WERI-Rb-1 (cell line): Measurements from ENCODE around the gene CABP7.

Experiments used
- DNase-seq: peaks from one replicate; pipeline ENCODE4 v3.0.0-alpha.2; 2020
- H3K27ac ChIP-seq: fragments of 250-450 bp; sonication (Bioruptor Pico); 2 replicates; pipeline ENCODE4 v1.5.1; 2020; ENCODE audit warnings: mild to moderate bottlenecking, moderate library complexity
- H3K27me3 ChIP-seq: fragments of 250-450 bp; sonication (Bioruptor Pico); 2 replicates; pipeline ENCODE4 v1.5.1; 2021; ENCODE audit warnings: mild to moderate bottlenecking, low read depth, moderate library complexity; ENCODE audit not compliant: insufficient read depth, severe bottlenecking
- H3K36me3 ChIP-seq: fragments of 250-450 bp; sonication (Bioruptor Pico); 2 replicates; pipeline ENCODE4 v1.5.1; 2020; ENCODE audit warnings: mild to moderate bottlenecking, moderate library complexity
- H3K4me3 ChIP-seq: 2 replicates; pipeline ENCODE4 v1.5.1; 2011; ENCODE audit warnings: low read depth, mild to moderate bottlenecking, control low read depth, low read length
- H3K9me3 ChIP-seq: fragments of 250-450 bp; sonication (Bioruptor Pico); 2 replicates; pipeline ENCODE4 v1.5.1; 2021; ENCODE audit warnings: mild to moderate bottlenecking, moderate library complexity; ENCODE audit not compliant: severe bottlenecking
- TF ChIP-seq, protein P1 (sequence below): IDR thresholded peaks from 2 replicates; pipeline ENCODE4 v1.5.1; 2011; ENCODE audit warnings: low read depth, mild to moderate bottlenecking, control low read depth, inconsistent platforms, low read length

Gene CABP7

DNA sequence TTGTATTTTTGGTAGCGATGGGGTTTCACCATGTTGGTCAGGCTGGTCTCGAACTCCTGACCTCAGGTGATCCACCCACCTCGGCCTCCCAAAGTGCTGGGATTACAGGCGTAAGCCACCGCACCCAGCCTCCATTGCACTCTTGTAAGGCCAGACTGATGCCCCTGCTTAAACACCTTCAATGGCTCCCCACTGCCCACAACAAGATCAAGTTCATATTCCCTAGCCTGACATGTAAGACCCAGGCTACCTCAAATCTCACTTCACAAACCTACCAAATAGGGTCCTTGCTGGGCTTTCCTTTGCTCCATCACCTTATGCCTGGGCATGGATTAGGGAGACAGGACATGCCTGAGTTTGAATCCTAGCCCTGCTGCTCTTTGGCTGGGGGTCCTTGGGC lies 60.4 kb downstream of the CABP7 start:
- no peak for DNase-seq
- Histone ChIP-seq H3K4me3 (no peak overlapping the region), H3K27me3 (no peaks in the 10 kb centered on the region), H3K36me3 (no peaks in the 10 kb centered on the region), H3K9me3 (no peaks in the 10 kb centered on the region), H3K27ac (no peak overlapping the region)
- TF ChIP-seq, protein P1, sequence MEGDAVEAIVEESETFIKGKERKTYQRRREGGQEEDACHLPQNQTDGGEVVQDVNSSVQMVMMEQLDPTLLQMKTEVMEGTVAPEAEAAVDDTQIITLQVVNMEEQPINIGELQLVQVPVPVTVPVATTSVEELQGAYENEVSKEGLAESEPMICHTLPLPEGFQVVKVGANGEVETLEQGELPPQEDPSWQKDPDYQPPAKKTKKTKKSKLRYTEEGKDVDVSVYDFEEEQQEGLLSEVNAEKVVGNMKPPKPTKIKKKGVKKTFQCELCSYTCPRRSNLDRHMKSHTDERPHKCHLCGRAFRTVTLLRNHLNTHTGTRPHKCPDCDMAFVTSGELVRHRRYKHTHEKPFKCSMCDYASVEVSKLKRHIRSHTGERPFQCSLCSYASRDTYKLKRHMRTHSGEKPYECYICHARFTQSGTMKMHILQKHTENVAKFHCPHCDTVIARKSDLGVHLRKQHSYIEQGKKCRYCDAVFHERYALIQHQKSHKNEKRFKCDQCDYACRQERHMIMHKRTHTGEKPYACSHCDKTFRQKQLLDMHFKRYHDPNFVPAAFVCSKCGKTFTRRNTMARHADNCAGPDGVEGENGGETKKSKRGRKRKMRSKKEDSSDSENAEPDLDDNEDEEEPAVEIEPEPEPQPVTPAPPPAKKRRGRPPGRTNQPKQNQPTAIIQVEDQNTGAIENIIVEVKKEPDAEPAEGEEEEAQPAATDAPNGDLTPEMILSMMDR, result no peak

- Histone ChIP-seq H3K27me3 (no peaks in the 10 kb centered on the region), H3K36me3 (no peaks in the 10 kb centered on the region), H3K4me3 (no peak overlapping the region), H3K27ac (no peak overlapping the region), H3K9me3 (no peaks in the 10 kb centered on the region)
- DNase-seq, result no peak
- TF ChIP-seq, protein P1, result no peak
These were observed 61.2 kb downstream of the CABP7 start for GRCh38 chr22:29780748-29781676.
